HepG2 (cell line): ENCODE data around the gene CNOT8. TPM values are rescaled to one million over a fixed set of nuclear protein-coding genes. Genes with fewer than 3 reads are reported as not detected.

Source experiments
- GATA4 ChIP-seq: sonication (generic); IDR thresholded peaks from 2 replicates; pipeline ENCODE4 v1.6.1; 2016; ENCODE audit warnings: antibody characterized with exemption, low read depth, borderline replicate concordance
- HNF4A ChIP-seq: sonication (generic); formaldehyde crosslinking; IDR thresholded peaks from 2 replicates; pipeline ENCODE4 v1.4.0; 2020; ENCODE audit warnings: missing genetic modification reagents
- KDM1A ChIP-seq: IDR thresholded peaks from 2 replicates; pipeline ENCODE4 v1.6.1; 2016; ENCODE audit warnings: missing compliant biosample characterization
- KDM2A ChIP-seq: sonication (generic); formaldehyde crosslinking; IDR thresholded peaks from 2 replicates; pipeline ENCODE4 v1.4.0; 2020; ENCODE audit warnings: low read depth, missing genetic modification reagents, borderline replicate concordance
- MAFK ChIP-seq, 2 experiments: IDR thresholded peaks in 1 of 2; conservative IDR thresholded peaks in 1 of 2; 2 replicates each; pipeline ENCODE4 v1.6.1; 2011; ENCODE audit warnings: improper control_type of control experiment in 2 of 2, low read length in 2 of 2
- NFATC3 ChIP-seq: sonication (generic); formaldehyde crosslinking; IDR thresholded peaks from 2 replicates; pipeline ENCODE4 v1.5.1; 2020; ENCODE audit warnings: mild to moderate bottlenecking, missing genetic modification reagents
- NFIC ChIP-seq: IDR thresholded peaks from 2 replicates; pipeline ENCODE4 v1.6.1; 2012; ENCODE audit warnings: mild to moderate bottlenecking, low read length, inconsistent platforms
- POLR2AphosphoS5 ChIP-seq: IDR thresholded peaks from 2 replicates; pipeline ENCODE4 v1.6.1; 2012; ENCODE audit warnings: low read depth, low read length
- RARA ChIP-seq: IDR thresholded peaks from 2 replicates; pipeline ENCODE4 v1.6.1; 2016; ENCODE audit warnings: missing genetic modification reagents, missing compliant biosample characterization
- SIX4 ChIP-seq: sonication (generic); formaldehyde crosslinking; IDR thresholded peaks from 2 replicates; pipeline ENCODE4 v1.4.0; 2020; ENCODE audit warnings: missing genetic modification reagents
- SOX5 ChIP-seq: IDR thresholded peaks from 2 replicates; pipeline ENCODE4 v1.6.1; 2016; ENCODE audit warnings: borderline replicate concordance
- TIGD3 ChIP-seq: sonication (generic); formaldehyde crosslinking; IDR thresholded peaks from 2 replicates; pipeline ENCODE4 v1.5.1; 2020; ENCODE audit warnings: mild to moderate bottlenecking, missing genetic modification reagents, borderline replicate concordance
- ZC3H13 ChIP-seq: sonication (generic); formaldehyde crosslinking; IDR thresholded peaks from 2 replicates; pipeline ENCODE4 v1.8.1; 2023; ENCODE audit warnings: mild to moderate bottlenecking, missing genetic modification reagents, moderate library complexity
- ZNF430 ChIP-seq: sonication (generic); formaldehyde crosslinking; IDR thresholded peaks from 2 replicates; pipeline ENCODE4 v1.9.0; 2021; ENCODE audit warnings: mild to moderate bottlenecking, missing genetic modification reagents
- ZSCAN25 ChIP-seq: sonication (generic); formaldehyde crosslinking; IDR thresholded peaks from 2 replicates; pipeline ENCODE4 v1.8.0; 2022; ENCODE audit warnings: mild to moderate bottlenecking, missing genetic modification reagents
- polyA plus RNA-seq, 8 experiments: library from polyadenylated mRNA; depleted of rRNA in 3 of 8; stranded (reverse) in 7 of 8; unstranded in 1 of 8; fragments of >200 nt; fragmentation: Illumina TruSeq in 4 of 8; extraction: Trizol in 4 of 8; gene quantifications; 2 replicates each; pipeline versions ENCODE4 v1.2.1 to v1.2.3, GENCODE V29; 2011 to 2016; ENCODE audit warnings: low read depth in 4 of 8, missing spikeins in 1 of 8, mixed read lengths in 1 of 8; ENCODE audit not compliant: insufficient read depth in 1 of 8
- total RNA-seq, 5 experiments: library from RNA; depleted of rRNA; stranded (reverse); fragments of >200 nt; fragmentation: Illumina TruSeq; extraction: Trizol; gene quantifications; 2 replicates each; pipeline ENCODE4 v1.2.3, GENCODE V29; 2016; ENCODE audit warnings: low read depth in 1 of 5
- TF ChIP-seq, protein P1 (sequence below): fragments of 450-650 bp; IDR thresholded peaks from 2 replicates; pipeline ENCODE4 v1.6.1; 2016
- TF ChIP-seq, protein P2 (sequence below): sonication (generic); formaldehyde crosslinking; IDR thresholded peaks from 2 replicates; pipeline ENCODE4 v1.5.0; 2020; ENCODE audit warnings: mild to moderate bottlenecking, missing genetic modification reagents, borderline replicate concordance

Gene CNOT8
- total and polyA plus RNA-seq, 2 of the 13 experiments (the other 11 are each of a cell fraction or from before 2014, with no cell fraction given), result 37.1 to 74.9 TPM

GRCh38 chr5:154824070-154824469 lies 34.4 kb upstream of the CNOT8 start (continued):
- TF ChIP-seq POLR2AphosphoS5 (no peak), SOX5 (CRISPR knock-in tag) (peak; percentile 12; the same call in 1 of the 2 replicates), NFIC (no peak), GATA4 (no peak), MAFK (conservative IDR thresholded peaks at IDR 0.05 in 1 of 2, IDR thresholded peaks at IDR 0.05 in 1 of 2; ENCODE audit: low read length in 2 of 2) (no peak), SIX4 (CRISPR knock-in tag) (no peak), ZC3H13 (no peak), ZSCAN25 (CRISPR knock-in tag) (no peak), HNF4A (CRISPR knock-in tag) (peak; percentile 76), NFATC3 (CRISPR knock-in tag) (no peak), ZNF430 (CRISPR knock-in tag) (no peak), KDM1A (CRISPR knock-in tag) (no peak), TIGD3 (CRISPR knock-in tag) (no peak), KDM2A (CRISPR knock-in tag) (no peak), RARA (peak; percentile 43; the same call in 1 of the 2 replicates)
- TF ChIP-seq, protein P1, sequence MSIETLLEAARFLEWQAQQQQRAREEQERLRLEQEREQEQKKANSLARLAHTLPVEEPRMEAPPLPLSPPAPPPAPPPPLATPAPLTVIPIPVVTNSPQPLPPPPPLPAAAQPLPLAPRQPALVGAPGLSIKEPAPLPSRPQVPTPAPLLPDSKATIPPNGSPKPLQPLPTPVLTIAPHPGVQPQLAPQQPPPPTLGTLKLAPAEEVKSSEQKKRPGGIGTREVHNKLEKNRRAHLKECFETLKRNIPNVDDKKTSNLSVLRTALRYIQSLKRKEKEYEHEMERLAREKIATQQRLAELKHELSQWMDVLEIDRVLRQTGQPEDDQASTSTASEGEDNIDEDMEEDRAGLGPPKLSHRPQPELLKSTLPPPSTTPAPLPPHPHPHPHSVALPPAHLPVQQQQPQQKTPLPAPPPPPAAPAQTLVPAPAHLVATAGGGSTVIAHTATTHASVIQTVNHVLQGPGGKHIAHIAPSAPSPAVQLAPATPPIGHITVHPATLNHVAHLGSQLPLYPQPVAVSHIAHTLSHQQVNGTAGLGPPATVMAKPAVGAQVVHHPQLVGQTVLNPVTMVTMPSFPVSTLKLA, result no peak
- TF ChIP-seq, protein P2, sequence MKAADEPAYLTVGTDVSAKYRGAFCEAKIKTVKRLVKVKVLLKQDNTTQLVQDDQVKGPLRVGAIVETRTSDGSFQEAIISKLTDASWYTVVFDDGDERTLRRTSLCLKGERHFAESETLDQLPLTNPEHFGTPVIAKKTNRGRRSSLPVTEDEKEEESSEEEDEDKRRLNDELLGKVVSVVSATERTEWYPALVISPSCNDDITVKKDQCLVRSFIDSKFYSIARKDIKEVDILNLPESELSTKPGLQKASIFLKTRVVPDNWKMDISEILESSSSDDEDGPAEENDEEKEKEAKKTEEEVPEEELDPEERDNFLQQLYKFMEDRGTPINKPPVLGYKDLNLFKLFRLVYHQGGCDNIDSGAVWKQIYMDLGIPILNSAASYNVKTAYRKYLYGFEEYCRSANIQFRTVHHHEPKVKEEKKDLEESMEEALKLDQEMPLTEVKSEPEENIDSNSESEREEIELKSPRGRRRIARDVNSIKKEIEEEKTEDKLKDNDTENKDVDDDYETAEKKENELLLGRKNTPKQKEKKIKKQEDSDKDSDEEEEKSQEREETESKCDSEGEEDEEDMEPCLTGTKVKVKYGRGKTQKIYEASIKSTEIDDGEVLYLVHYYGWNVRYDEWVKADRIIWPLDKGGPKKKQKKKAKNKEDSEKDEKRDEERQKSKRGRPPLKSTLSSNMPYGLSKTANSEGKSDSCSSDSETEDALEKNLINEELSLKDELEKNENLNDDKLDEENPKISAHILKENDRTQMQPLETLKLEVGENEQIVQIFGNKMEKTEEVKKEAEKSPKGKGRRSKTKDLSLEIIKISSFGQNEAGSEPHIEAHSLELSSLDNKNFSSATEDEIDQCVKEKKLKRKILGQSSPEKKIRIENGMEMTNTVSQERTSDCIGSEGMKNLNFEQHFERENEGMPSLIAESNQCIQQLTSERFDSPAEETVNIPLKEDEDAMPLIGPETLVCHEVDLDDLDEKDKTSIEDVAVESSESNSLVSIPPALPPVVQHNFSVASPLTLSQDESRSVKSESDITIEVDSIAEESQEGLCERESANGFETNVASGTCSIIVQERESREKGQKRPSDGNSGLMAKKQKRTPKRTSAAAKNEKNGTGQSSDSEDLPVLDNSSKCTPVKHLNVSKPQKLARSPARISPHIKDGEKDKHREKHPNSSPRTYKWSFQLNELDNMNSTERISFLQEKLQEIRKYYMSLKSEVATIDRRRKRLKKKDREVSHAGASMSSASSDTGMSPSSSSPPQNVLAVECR, result no peak; the same call in 1 of the 2 replicates
